PFSK-1 (cell line): ENCODE data around the gene ADM5.

Experiments
- POLR2AphosphoS5 ChIP-seq: IDR thresholded peaks from 2 replicates; pipeline ENCODE4 v1.6.1; 2012; ENCODE audit warnings: low read depth, mild to moderate bottlenecking, control low read depth, low read length, moderate library complexity
- TAF1 ChIP-seq: IDR thresholded peaks from 2 replicates; pipeline ENCODE4 v1.6.1; 2012; ENCODE audit warnings: low read length, control low read depth, borderline replicate concordance; ENCODE audit not compliant: insufficient read depth
- TF ChIP-seq, protein P1 (sequence below), 2 experiments: IDR thresholded peaks; 2 replicates each; pipeline versions ENCODE4 v1.6.1 to v1.8.0; 2011 to 2012; ENCODE audit warnings: low read depth in 2 of 2, low read length in 2 of 2, control low read depth in 1 of 2, inconsistent platforms in 1 of 2, mild to moderate bottlenecking in 1 of 2, moderate library complexity in 1 of 2; ENCODE audit not compliant: insufficient read depth in 1 of 2

DNA sequence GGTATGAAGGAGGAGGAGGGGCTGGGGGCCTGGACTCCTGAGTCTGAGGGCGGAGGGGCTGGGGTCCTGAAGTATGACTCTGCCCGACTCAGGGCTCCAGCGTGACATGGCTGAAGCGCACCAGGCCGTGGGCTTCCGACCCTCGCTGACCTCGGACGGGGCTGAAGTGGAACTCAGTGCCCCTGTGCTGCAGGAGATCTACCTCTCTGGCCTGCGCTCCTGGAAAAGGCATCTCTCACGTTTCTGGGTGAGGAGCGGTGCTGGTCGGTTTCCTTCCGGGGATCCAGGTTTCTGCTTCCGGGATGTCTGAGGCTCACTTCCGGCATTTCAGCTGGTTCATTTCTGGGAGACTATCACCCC is 2.7 kb downstream of the ADM5 start:
- TF ChIP-seq, protein P1, sequence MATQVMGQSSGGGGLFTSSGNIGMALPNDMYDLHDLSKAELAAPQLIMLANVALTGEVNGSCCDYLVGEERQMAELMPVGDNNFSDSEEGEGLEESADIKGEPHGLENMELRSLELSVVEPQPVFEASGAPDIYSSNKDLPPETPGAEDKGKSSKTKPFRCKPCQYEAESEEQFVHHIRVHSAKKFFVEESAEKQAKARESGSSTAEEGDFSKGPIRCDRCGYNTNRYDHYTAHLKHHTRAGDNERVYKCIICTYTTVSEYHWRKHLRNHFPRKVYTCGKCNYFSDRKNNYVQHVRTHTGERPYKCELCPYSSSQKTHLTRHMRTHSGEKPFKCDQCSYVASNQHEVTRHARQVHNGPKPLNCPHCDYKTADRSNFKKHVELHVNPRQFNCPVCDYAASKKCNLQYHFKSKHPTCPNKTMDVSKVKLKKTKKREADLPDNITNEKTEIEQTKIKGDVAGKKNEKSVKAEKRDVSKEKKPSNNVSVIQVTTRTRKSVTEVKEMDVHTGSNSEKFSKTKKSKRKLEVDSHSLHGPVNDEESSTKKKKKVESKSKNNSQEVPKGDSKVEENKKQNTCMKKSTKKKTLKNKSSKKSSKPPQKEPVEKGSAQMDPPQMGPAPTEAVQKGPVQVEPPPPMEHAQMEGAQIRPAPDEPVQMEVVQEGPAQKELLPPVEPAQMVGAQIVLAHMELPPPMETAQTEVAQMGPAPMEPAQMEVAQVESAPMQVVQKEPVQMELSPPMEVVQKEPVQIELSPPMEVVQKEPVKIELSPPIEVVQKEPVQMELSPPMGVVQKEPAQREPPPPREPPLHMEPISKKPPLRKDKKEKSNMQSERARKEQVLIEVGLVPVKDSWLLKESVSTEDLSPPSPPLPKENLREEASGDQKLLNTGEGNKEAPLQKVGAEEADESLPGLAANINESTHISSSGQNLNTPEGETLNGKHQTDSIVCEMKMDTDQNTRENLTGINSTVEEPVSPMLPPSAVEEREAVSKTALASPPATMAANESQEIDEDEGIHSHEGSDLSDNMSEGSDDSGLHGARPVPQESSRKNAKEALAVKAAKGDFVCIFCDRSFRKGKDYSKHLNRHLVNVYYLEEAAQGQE (IDR thresholded peaks at IDR 0.05; ENCODE audit: insufficient read depth in 1 of 2, low read depth in 2 of 2, low read length in 2 of 2) = no peak
- TF ChIP-seq POLR2AphosphoS5 (no peak), TAF1 (no peak)
